GM19023 (cell line): Measurements from ENCODE around the gene SPEM1.

ENCODE experiments used
- ATAC-seq: cut with Tn5 transposase; IDR thresholded peaks from one replicate; pipeline ENCODE4 v1.9.1; 2021; ENCODE audit warnings: mild to moderate bottlenecking, moderate library complexity; ENCODE audit not compliant: unreplicated experiment

The SPEM1 gene

DNA sequence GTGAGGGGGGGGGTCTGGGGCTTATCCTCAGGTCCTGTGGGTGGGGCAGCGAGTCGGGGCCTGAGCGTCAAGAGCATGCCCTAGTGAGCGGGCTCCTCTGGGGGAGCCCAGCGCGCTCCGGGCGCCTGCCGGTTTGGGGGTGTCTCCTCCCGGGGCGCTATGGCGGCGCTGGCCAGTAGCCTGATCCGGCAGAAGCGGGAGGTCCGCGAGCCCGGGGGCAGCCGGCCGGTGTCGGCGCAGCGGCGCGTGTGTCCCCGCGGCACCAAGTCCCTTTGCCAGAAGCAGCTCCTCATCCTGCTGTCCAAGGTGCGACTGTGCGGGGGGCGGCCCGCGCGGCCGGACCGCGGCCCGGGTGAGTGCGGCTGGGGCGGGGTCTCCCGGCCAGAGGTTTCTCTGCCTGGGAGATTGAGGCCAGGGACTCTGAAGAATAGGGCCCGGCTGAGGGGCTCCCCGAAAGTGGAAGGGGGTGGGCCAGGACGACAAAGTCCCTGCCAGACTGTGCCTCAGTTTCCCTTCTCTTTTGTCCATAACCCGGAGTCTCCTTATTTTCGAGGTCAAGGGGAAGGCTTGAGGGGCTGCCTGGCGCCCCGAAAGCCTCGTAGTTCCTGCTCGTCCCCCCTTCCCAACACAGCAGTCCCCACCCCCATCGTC is 19.5 kb downstream of the SPEM1 start, which contains the start of gene FGF11:
TSS of gene FGF11 (plus strand) at position 51 of the 651 bp plus-strand sequence. CDS start at position 160, 109 bp downstream.
- ATAC-seq = no peak

DNA sequence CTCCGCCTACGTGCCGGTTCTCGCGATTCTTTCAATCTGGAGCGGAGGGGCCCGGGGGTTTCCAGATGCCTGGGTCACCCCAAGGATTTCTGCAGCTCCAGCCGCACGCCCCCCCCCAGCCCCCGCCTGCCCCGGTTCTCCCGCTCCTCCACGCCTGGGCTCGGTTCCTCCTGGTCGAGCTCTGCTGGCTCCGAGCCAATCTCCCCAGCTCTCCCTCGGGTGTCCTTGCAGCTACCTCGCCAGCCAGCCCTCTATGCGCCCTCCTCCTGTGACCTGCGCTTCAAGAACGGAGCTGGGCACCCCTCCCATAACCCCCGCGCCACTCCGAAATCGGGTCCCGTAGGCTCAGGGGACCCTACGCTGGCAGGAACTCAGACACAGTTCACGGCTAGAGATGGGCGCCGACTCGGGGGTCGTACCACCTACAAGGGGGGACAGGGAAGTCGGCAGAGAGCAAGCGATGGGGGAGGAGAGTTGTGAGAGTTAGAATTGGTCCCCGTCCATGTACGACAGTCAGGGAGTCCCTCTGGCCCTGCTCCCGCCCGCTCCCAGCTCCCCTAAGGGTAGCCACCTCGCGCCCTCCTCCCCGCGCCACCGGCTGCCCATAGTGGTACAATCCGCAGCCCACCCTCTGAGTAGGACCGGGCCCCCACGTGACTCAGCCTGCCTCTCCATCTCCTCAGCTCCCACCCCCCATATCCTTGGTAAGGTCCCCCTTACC is 20.1 kb downstream of the SPEM1 start:
- no peak for ATAC-seq

- ATAC-seq = no peak
Observed at GRCh38 chr17:7440834-7441195, 20.7 kb downstream of the SPEM1 start.

GRCh38 chr17:7441266-7441665 is 21.1 kb downstream of the SPEM1 start:
- no peak for ATAC-seq

GRCh38 chr17:7442142-7442541 is 22.0 kb downstream of the SPEM1 start:
- no peak for ATAC-seq

DNA sequence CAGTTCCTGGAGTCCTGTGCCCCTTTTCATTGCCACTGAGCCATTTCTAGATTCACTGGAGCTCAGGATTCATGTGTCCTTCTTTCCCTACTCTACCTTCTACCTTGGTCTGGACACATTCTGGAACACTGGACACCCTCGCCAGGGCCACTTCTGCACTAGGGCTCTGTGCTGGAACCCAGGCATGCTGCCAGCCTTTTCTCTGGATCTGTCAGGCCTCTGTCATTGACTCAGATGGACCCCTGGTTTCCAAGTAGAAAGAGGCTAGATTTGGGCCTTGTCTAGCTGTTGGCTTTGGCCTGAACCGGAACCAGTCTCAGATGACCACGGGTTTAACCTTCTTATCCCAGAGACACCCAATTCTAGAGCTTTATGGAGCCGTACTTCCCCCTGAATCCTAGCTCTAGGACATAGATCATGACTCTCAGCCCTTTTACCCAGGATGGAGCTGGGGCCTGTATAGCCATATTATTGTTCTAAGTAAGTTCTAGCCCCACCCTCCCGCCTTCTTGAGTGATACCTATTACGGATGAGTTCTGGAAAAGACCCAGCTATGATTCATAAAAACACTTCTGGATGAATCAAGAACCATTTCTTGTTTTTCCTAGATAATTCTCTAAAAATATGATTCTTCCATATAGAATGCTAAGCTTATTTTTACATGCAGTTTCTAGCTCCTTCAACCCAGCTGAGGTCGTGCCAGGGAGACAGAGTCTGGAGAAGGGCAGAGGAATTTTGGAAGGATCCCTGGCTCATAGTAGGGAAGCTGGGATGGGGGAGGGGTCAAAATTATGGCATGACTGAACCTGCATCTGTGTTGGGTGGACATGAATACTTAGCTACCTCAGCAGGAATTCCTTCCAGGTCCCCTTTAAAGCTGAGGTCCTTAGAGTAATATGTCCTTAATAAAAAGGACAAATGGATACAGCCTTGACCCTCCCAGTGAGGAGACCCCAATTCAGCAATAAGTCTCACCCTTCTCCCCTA is 23.7 kb downstream of the SPEM1 start:
- no peak for ATAC-seq

- peak; percentile 50 for ATAC-seq
Observed at GRCh38 chr17:7444682-7445618, 24.8 kb downstream of the SPEM1 start, which contains the start of gene CHRNB1. Gene CHRNB1, plus strand, starts transcription at chr17:7445061. Its CDS starts 67 bp downstream, at chr17:7445128.

- peak; percentile 29 for ATAC-seq
Observed at GRCh38 chr17:7445619-7445968, 25.5 kb downstream of the SPEM1 start.

DNA sequence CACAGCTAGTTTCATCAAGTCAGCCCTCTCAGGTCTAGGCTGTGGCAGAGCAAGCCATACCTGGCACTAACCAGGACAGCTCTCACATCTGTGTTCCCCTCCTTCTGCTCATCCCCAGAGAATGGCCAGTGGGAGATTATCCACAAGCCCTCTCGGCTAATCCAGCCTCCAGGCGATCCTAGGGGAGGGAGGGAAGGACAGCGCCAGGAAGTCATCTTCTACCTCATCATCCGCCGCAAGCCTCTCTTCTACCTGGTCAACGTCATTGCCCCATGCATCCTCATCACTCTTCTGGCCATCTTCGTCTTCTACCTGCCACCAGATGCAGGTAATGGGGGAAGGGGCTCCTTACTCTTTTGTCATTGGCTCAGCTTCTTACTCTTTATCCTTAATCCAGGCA is 28.3 kb downstream of the SPEM1 start:
- no peak for ATAC-seq

- no peak for ATAC-seq
Observed at GRCh38 chr17:7459961-7460545, 39.9 kb downstream of the SPEM1 start.

DNA sequence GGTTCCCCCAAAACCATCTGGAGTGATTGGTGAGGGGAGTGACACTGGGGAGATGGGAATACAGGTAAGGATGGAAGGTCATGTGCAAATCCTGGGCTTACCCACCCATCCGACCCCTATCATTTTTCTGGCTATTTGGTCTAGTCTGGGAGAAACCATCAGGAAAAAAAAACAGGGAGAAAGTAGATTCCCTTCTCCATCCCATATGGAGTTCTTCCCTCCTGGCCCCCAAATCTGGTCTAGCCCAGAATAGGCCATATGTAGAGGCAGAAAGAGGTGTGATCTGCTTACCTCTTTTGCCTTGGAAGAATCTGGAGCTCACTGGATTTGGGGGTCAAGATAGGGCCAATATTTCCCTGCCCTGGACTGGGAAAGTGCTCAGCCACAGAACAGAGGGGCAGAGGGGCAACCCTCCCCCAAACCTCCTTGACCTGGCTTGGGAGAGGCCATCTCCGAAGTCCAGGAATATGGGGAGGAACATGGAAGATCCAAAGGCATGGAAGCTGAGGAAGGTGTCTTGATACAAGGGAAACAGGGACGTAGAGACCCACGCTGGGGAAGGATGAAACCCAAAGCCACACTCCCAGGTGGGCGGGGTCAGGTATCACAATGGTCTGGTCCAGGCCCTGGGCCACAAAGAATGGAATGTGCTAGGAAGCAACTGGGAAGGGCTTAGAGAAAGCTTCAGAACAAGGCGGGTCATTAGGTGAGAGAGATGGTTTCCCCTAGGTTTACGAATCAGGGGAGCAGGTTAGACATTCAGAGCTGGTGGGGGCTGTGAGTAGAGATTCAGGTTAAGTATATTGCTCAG is 40.9 kb downstream of the SPEM1 start:
- no peak for ATAC-seq

DNA sequence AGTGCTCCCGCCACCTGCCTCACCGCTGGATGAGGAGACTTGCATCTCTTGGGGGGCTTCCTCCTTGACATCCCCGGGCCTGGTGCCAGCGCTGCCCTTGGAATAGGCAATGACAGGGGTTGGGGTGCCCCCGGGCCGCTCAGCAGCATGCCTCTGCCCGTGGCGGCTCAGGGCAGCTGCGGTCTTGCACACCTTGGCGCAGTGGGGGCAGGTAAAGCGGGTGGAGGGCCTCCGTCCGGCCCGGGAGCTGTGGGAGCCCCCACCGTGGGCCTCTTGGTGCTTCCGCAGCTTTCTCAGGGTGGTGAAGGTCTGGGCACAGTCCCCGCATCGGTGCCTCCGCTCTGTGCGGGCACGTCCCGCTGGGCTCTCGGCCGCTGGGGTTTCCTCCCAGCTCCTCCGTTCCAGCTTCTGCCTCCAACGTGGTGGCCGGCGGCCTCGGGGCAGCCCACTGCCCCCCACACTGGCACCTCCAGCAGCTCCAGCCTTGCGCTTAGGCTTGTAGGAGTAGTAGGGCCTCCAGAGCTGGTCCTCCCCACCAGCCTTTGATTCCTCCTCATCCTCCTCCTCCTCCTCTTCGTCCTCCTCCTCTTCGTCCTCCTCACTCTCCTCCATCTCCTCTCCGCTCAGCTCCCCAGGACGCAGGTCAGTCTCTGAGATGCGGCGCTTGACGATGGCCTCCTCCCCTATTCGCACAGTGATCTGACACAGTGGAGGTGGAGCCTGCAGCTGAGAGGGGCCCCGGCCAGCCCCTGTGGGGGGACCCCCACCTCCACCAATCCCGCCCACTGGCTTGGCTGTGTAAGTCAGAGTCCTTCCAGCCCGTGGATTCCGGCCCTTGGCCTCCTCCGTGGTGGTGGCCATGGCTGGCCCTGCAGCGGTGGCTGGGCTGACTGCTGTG is 42.6 kb downstream of the SPEM1 start:
- ATAC-seq = no peak

DNA sequence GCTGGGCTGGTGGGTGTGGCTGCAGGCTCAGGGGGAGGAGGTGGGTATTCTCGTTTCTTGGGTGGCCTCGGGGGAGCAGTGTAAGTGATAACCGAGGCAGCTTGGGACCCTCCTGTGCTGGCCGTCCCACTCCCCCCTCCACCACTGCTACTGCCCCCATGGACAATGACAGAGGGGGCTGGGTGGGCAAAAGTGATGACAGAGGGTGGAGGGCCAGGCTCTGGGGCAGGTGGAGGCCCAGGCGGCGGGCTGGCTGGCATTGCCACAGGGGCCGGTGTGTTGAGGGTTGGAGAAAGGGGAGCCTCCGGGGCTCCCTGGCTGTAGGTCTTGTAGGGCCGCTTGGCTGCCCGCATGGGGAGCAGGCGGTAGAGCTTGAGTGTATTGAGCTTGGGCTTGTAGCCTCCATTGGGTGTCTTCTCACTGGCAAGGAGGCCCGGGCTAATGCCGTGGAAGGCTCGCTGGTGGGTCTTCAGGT is 43.3 kb downstream of the SPEM1 start:
- no peak for ATAC-seq

DNA sequence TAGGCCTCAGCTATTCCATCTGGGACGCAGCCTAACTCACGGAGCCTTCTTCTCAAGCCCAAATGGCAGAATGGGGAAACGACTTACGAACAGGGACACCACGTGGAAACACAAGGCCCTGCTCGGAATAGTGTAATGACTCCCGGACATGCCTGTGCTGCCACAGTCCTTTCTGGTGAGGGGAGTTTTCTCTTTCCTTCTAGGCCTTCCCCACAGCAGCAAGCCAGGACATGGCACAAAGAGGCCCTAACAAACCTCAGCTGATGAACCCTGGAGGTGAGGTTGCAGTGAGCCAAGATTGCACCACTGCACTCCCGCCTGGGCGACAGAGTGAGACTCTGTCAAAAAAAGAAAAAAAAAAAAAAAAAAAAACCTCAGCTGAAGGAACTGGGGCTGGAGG is 44.0 kb downstream of the SPEM1 start:
- ATAC-seq = no peak

DNA sequence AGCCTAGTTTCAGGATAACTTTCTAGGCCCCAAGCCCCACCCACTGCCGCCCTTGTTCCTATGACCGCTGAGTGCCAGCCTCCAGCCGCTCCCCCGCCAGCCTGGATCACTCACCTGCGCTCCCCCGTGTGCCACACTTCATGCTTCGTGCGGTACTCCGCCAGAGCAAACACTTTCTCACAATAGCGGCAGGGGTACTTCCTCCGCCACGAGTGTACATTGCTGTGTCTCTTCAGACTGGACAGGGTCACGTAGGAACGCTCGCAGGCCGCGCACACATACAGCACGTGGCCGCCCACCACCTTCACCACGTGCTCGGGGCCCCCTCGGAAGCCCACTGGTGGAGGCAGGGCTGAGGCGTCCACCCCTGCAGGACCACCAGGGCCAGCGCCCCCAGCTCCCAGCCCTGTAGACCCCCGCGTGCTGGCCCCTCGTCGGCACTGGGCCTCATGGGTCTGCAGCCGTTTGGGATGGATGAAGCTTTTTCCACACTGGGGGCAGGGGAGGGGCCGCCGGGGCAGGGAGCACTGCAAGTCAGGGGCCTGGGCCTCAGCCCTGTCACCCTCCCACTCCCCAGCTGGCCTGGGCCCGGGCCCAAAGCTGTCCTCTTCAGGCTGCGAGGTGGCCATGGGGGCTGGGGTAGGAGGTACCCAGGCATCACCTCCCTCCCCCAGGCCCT is 45.6 kb downstream of the SPEM1 start:
- no peak for ATAC-seq

DNA sequence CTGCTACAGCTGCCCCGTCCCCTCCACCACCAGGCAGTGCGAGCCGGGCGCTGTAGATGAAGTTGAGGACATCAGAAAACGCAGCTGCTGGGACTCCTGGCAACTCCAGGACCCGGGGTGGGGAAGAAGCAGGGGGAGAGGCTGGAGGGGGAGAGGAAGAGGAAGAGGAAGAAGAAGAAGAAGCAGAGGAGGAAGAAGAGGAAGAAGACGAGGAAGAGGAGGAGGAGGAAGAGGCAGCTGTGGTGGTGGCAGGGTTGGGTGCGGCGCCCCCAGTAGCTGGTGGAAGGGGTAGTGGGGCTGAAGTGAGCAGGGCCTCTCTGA is 46.2 kb downstream of the SPEM1 start:
- ATAC-seq = no peak

DNA sequence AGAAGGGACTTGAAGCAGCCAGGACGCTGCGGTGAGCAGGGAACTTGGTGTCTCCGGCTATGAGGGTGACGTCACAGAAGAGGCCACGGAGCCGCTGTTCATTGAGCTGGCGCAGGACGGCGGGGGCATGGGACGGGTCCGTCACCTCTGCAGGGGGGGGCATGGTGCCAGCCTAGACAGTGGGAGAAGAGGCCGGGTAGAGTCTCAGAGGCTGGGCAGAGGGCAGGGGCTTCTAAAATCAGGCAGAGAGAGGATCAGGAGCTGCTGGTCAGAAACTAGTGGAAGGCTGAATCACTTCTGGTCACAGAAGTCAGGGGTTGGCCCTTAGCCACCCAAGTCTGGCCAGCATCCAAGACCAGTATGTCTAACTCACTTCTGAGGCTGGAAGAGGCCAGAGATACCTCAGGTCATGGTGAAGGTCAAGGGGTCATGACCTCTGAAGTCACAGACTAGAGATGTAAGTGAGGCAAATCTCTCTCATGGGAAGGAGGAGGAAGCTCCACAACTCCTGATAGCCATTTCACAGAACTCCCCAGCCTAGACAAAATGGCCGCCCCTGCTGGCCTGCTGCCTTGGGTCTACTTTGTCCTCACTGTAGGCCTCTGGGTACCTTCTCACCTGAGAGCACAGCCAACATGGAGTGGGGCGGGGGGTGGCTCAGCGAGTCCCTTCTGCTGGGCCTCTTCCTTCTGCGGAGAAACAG is 46.7 kb downstream of the SPEM1 start:
- no peak for ATAC-seq
